NCI-H2227 treated with DMSO at 0.1 percent for 48 hours (cell line): ENCODE measurements around the gene TBXT.

Experiments
- DNase-seq: peaks from one replicate; lab custom pipeline; 2025; lab: John Stamatoyannopoulos, UW

The TBXT gene

DNA sequence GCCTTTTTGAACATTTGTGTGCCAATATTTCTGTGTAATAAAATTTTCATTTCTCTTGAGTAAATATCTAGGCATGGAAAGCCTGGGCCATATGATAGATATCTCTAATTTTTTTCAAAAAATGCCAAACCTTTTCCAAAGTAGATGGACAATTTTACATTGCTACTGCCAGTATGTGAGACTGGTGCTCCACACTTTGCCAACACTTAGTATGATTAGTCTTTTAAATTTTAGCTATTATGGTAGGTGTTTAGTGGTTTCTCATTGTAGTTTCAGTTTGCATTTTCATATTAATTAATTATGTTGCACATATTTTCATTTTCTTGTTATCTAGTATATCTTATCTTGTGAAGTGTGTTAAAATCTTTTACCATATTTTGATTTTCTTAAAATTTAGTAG lies 52.0 kb downstream of the TBXT start:
- no peak for DNase-seq

DNA sequence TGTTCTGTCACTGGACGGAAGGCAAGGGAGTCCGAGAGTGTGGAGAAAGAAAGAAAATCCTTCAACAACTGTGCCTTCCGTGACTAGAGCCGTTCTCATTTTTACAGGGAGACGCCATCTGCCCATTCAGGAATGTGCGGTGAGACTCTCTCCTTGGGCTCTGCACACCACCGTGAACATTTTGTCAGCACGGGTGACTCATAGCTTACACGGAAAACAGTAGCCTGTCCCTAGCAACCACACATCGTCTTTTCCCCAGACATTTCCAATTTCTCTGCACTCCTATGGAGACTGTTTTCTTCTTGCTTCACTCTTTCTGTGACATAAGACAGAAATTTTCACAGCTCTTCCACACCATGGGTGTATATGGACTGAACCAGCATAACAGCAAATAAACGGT lies 55.1 kb downstream of the TBXT start:
- no peak for DNase-seq

DNA sequence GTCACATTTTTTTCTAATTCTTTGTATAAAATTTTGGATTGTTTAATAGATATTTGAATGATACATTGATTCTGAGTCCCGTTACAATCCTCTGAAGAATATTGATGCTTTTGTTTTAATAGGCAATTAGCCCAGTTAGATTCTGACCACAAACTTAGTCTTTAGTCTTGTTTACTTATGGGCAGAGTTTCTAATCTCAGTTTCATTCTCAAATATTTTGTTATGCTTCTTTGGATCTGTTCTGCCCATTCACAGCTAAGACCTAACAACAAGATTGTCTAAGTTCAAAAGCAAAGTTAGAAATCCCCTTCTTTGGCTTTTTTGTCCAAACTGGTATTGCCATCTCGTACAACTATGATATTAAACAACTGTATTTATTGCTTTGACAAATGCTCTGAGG lies 58.0 kb downstream of the TBXT start:
- DNase-seq, result no peak
